GM13977 (cell line): Measurements from ENCODE around the gene TRAPPC12.

Source experiments
- DNase-seq: peaks from one replicate; pipeline ENCODE4 v3.0.0; 2012; ENCODE audit warnings: low spot score
- CTCF ChIP-seq: IDR thresholded peaks from 2 replicates; pipeline ENCODE4 v1.5.1; 2012; ENCODE audit warnings: mild to moderate bottlenecking, control low read depth; ENCODE audit not compliant: insufficient read depth; ENCODE audit errors: extremely low read depth, missing control alignments
- in situ Hi-C: fragments of 300-500 bp; cut with MboI; formaldehyde crosslinking; loops from one replicate; pipeline ENCODE4 v1.12.0; 2022; ENCODE audit warnings: low sequenced_read_pairs, low pct_unique_long_range_greater_than_20kb, mixed read lengths, inconsistent platforms; ENCODE audit not compliant: unreplicated experiment

The TRAPPC12 gene

GRCh38 chr2:3434654-3435053, 55.2 kb downstream of the TRAPPC12 start:
- in situ Hi-C loops = no loop called here
- TF ChIP-seq CTCF = no peak
- DNase-seq = no peak

- in situ Hi-C loops = no loop called here
- no peak for DNase-seq
- no peak for TF ChIP-seq CTCF
These were observed 56.0 kb downstream of the TRAPPC12 start for GRCh38 chr2:3435445-3435844.

- DNase-seq = no peak
- in situ Hi-C loops = no loop called here
- no peak for TF ChIP-seq CTCF
These were observed 61.0 kb downstream of the TRAPPC12 start for GRCh38 chr2:3440477-3440876.

GRCh38 chr2:3441465-3441864, 62.0 kb downstream of the TRAPPC12 start:
- in situ Hi-C loops = no loop called here
- DNase-seq = no peak
- TF ChIP-seq CTCF = no peak

GRCh38 chr2:3442185-3442584, 62.7 kb downstream of the TRAPPC12 start:
- no peak for TF ChIP-seq CTCF
- in situ Hi-C loops = no loop called here
- DNase-seq = no peak

GRCh38 chr2:3443083-3443482, 63.6 kb downstream of the TRAPPC12 start:
- TF ChIP-seq CTCF = no peak
- no peak for DNase-seq
- in situ Hi-C loops = no loop called here

- in situ Hi-C loops = no loop called here
- no peak for DNase-seq
- no peak for TF ChIP-seq CTCF
These were observed 64.1 kb downstream of the TRAPPC12 start for GRCh38 chr2:3443506-3444084.
